Liver (tissue), 9 donors: ENCODE results near the gene TTC33. TPM values are rescaled to one million over a fixed set of nuclear protein-coding genes. Genes with fewer than 3 reads are reported as not detected.
"Not testable (repeated sequence)": the region's sequence is repeated elsewhere in the genome, so short reads cannot be mapped to it uniquely, and the experiment has no call there.

Experiments
- DNase-seq: peaks from one replicate; pipeline ENCODE4 v3.0.0-alpha.2; 2017; ENCODE audit warnings: low spot score
- H3K27ac ChIP-seq, 2 donors: one replicate each; pipeline ENCODE4 v1.7.0; 2013; ENCODE audit warnings: inconsistent platforms in 2 of 2, low read length in 2 of 2, control low read depth in 1 of 2, low read depth in 1 of 2, mild to moderate bottlenecking in 1 of 2
- H3K27me3 ChIP-seq, 4 donors: one replicate each; pipeline versions ENCODE4 v1.6.1 to v1.7.0; 2013; ENCODE audit warnings: low read length in 3 of 4, inconsistent platforms in 1 of 4, mild to moderate bottlenecking in 1 of 4, moderate library complexity in 1 of 4; ENCODE audit not compliant: control insufficient read depth in 4 of 4, insufficient read depth in 4 of 4
- H3K36me3 ChIP-seq, 4 donors: one replicate each; pipeline versions ENCODE4 v1.6.1 to v1.7.0; 2013; ENCODE audit warnings: low read length in 3 of 4, mild to moderate bottlenecking in 3 of 4, low read depth in 1 of 4, moderate library complexity in 1 of 4; ENCODE audit not compliant: control insufficient read depth in 4 of 4, insufficient read depth in 3 of 4
- H3K4me1 ChIP-seq, 4 donors: one replicate each; pipeline versions ENCODE4 v1.6.1 to v1.7.0; 2013; ENCODE audit warnings: low read length in 3 of 4, mild to moderate bottlenecking in 3 of 4, moderate library complexity in 1 of 4; ENCODE audit not compliant: control insufficient read depth in 4 of 4, insufficient read depth in 4 of 4
- H3K4me3 ChIP-seq, 3 donors: one replicate each; pipeline versions ENCODE4 v1.6.1 to v1.7.0; 2013; ENCODE audit warnings: low read length in 3 of 3, control low read depth in 1 of 3, low read depth in 1 of 3, mild to moderate bottlenecking in 1 of 3
- H3K9ac ChIP-seq, 2 donors: one replicate each; pipeline ENCODE4 v1.7.0; 2013; ENCODE audit warnings: low read length in 2 of 2, mild to moderate bottlenecking in 2 of 2, moderate library complexity in 2 of 2, control low read depth in 1 of 2, low read depth in 1 of 2
- H3K9me3 ChIP-seq, 4 donors: one replicate each; pipeline versions ENCODE4 v1.6.1 to v1.7.0; 2013; ENCODE audit warnings: low read length in 3 of 4; ENCODE audit not compliant: control insufficient read depth in 4 of 4
- EGR1 ChIP-seq, 2 donors: IDR thresholded peaks; 2 replicates each; pipeline ENCODE4 v1.6.1; 2016 to 2018; ENCODE audit warnings: antibody characterized with exemption in 2 of 2, low read depth in 2 of 2
- FOXA1 ChIP-seq: IDR thresholded peaks from 2 replicates; pipeline ENCODE4 v1.6.1; 2016; ENCODE audit warnings: antibody characterized with exemption
- FOXA2 ChIP-seq: IDR thresholded peaks from 2 replicates; pipeline ENCODE4 v1.6.1; 2016; ENCODE audit warnings: antibody characterized with exemption
- GABPA ChIP-seq, 2 donors: IDR thresholded peaks in 1 of 2; conservative IDR thresholded peaks in 1 of 2; 2 replicates each; pipeline ENCODE4 v1.6.1; 2016; ENCODE audit warnings: antibody characterized with exemption in 2 of 2, mild to moderate bottlenecking in 1 of 2, moderate library complexity in 1 of 2
- HNF4A ChIP-seq, 2 donors: conservative IDR thresholded peaks; 2 replicates each; pipeline ENCODE4 v1.6.1; 2016; ENCODE audit warnings: antibody characterized with exemption in 2 of 2, mild to moderate bottlenecking in 2 of 2
- HNF4G ChIP-seq: IDR thresholded peaks from 2 replicates; pipeline ENCODE4 v1.6.1; 2016; ENCODE audit warnings: antibody characterized with exemption
- JUND ChIP-seq, 2 donors: IDR thresholded peaks; 2 replicates each; pipeline ENCODE4 v1.6.1; 2016; ENCODE audit warnings: antibody characterized with exemption in 2 of 2
- NR2F2 ChIP-seq: IDR thresholded peaks from 2 replicates; pipeline ENCODE4 v1.6.1; 2016; ENCODE audit warnings: antibody characterized with exemption
- RAD21 ChIP-seq, 2 donors: IDR thresholded peaks; 2 replicates each; pipeline ENCODE4 v1.6.1; 2016; ENCODE audit warnings: antibody characterized with exemption in 2 of 2, mild to moderate bottlenecking in 2 of 2
- RXRA ChIP-seq, 2 donors: IDR thresholded peaks; 2 replicates each; pipeline ENCODE4 v1.6.1; 2017 to 2018; ENCODE audit warnings: antibody characterized with exemption in 2 of 2, mild to moderate bottlenecking in 1 of 2
- SP1 ChIP-seq: IDR thresholded peaks from 2 replicates; pipeline ENCODE4 v1.6.1; 2018; ENCODE audit warnings: antibody characterized with exemption, mild to moderate bottlenecking
- TAF1 ChIP-seq: conservative IDR thresholded peaks from 2 replicates; pipeline ENCODE4 v1.6.1; 2016; ENCODE audit warnings: antibody characterized with exemption, mild to moderate bottlenecking
- YY1 ChIP-seq: IDR thresholded peaks from 2 replicates; pipeline ENCODE4 v1.6.1; 2016; ENCODE audit warnings: antibody characterized with exemption, mild to moderate bottlenecking
- WGBS: extraction: QIAGEN DNeasy Blood & Tissue Kit; methylation state at CpG from one replicate; pipeline ENCODE4 v1.1.7; 2013; 5-methylcytosine and 5-hydroxymethylcytosine counted together
- polyA plus RNA-seq, 2 donors: library from polyadenylated mRNA; stranded (reverse) in 1 of 2; unstranded in 1 of 2; fragments of 200-250 nt in 1 of 2; fragments of >200 nt in 1 of 2; fragmentation: Nextera tagmentation in 1 of 2; extraction: Ambion mirVana in 1 of 2; gene quantifications; one replicate each; pipeline versions ENCODE4 v1.2.1 to v1.2.3, GENCODE V29; 2013 to 2015
- total RNA-seq, 2 donors: library from RNA; depleted of rRNA; stranded (reverse); fragments of >200 nt; gene quantifications; one replicate each; pipeline ENCODE4 v1.2.3, GENCODE V29; 2014
- TF ChIP-seq, protein P1 (sequence below): IDR thresholded peaks from 2 replicates; pipeline ENCODE4 v1.6.1; 2016; ENCODE audit warnings: antibody characterized with exemption
- TF ChIP-seq, protein P2 (sequence below): IDR thresholded peaks from 2 replicates; pipeline ENCODE4 v1.6.1; 2016; ENCODE audit warnings: antibody characterized with exemption
- TF ChIP-seq, protein P3 (sequence below): IDR thresholded peaks from 2 replicates; pipeline ENCODE4 v1.6.1; 2016; ENCODE audit warnings: antibody characterized with exemption, mild to moderate bottlenecking
- TF ChIP-seq, protein P4 (sequence below): fragments of 150-350 bp; IDR thresholded peaks from 2 replicates; pipeline ENCODE4 v1.5.1; 2017; ENCODE audit warnings: improper control_type of control experiment, low read depth, low read length; ENCODE audit not compliant: missing input control
- TF ChIP-seq, protein P5 (sequence below): IDR thresholded peaks from 2 replicates; pipeline ENCODE4 v1.6.1; 2016; ENCODE audit warnings: antibody characterized with exemption
- donor health status: healthy.
- donor health status: healthy.
- donor health status: healthy.
- donor health status: healthy.
- donor health status: healthy.

Gene TTC33
- total and polyA plus RNA-seq, 4 donors, result 4.3 to 12.0 (median 7.6) TPM

DNA sequence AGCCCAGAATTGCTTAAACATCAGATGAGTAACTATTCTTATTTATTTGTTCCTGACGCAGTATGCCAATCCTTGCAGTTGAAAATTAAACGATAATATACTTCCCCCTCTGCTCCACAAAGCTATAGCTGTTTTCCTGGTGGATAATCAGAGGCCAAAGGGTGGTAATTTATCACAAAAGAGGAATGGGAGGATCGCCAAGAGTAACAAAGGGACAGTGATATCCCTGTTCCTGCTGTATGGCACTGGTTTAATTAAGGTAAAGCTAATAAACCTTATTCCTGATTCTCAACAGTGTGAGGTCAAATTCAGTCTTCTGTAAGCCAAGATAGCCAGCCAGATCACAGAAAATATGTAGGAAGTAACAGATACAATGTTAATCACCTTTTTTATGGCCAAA is 109.5 kb downstream of the TTC33 start (continued):
- TF ChIP-seq, protein P1, sequence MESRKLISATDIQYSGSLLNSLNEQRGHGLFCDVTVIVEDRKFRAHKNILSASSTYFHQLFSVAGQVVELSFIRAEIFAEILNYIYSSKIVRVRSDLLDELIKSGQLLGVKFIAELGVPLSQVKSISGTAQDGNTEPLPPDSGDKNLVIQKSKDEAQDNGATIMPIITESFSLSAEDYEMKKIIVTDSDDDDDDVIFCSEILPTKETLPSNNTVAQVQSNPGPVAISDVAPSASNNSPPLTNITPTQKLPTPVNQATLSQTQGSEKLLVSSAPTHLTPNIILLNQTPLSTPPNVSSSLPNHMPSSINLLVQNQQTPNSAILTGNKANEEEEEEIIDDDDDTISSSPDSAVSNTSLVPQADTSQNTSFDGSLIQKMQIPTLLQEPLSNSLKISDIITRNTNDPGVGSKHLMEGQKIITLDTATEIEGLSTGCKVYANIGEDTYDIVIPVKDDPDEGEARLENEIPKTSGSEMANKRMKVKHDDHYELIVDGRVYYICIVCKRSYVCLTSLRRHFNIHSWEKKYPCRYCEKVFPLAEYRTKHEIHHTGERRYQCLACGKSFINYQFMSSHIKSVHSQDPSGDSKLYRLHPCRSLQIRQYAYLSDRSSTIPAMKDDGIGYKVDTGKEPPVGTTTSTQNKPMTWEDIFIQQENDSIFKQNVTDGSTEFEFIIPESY, result no peak
- TF ChIP-seq SP1 (no peak), GABPA (IDR thresholded peaks at IDR 0.05 in 1 of 2, conservative IDR thresholded peaks at IDR 0.05 in 1 of 2) (no peak), RAD21 (IDR thresholded peaks at IDR 0.05) (no peak), NR2F2 (no peak), HNF4A (conservative IDR thresholded peaks at IDR 0.05) (no peak), YY1 (no peak), FOXA1 (no peak)
- TF ChIP-seq, protein P2, sequence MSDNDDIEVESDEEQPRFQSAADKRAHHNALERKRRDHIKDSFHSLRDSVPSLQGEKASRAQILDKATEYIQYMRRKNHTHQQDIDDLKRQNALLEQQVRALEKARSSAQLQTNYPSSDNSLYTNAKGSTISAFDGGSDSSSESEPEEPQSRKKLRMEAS, result no peak

DNA sequence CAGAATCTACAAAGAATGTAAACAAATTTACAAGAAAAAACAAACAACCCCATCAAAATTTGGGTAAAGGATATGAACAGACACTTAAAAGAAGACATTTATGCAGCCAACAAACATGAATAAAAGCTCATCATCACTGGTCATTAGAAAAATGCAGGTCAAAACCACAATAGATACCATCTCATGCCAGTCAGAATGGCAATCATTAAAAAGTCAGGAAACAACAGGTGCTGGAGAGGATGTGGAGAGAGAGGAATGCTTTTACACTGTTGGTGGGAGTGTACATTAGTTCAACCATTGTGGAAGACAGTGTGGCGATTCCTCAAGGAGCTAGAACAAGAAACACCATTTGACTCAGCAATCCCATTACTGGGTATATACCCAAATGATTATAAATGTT is 116.2 kb downstream of the TTC33 start:
- WGBS, result 78% methylated on average over 1 of the region's 1 CpG
- not testable (repeated sequence) for H3K9me3 ChIP-seq, DNase-seq

DNA sequence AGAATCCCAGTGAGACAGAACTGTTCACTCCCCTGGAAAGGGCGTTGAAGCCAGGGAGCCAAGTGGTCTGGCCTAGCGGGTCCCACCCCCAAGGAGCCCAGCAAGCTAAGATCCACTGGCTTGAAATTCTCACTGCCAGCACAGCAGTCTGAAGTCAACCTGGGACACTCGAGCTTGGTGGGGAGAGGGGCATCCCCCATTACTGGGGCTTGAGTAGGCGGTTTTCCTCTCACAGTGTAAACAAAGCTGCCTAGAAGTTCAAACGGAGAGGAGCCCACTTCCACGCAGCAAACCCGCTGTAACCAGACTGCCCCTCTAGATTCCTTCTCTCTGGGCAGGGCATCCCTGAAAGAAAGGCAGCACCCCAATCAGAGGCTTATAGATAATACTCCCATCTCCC is 121.2 kb downstream of the TTC33 start:
- Histone ChIP-seq H3K9ac (no peak overlapping the region), H3K9me3 (no peaks in the 10 kb centered on the region), H3K27me3 (no peaks in the 10 kb centered on the region), H3K36me3 (no peaks in the 10 kb centered on the region), H3K4me1 (no peaks in the 10 kb centered on the region), H3K4me3 (no peak overlapping the region), H3K27ac (no peak overlapping the region)
- no peak for DNase-seq
- TF ChIP-seq YY1, result no peak
- TF ChIP-seq HNF4G, result no peak
- TF ChIP-seq JUND (IDR thresholded peaks at IDR 0.05), result no peak
- no peak for TF ChIP-seq SP1
- TF ChIP-seq, protein P1, result no peak
- no peak for TF ChIP-seq FOXA1
- TF ChIP-seq, protein P3, sequence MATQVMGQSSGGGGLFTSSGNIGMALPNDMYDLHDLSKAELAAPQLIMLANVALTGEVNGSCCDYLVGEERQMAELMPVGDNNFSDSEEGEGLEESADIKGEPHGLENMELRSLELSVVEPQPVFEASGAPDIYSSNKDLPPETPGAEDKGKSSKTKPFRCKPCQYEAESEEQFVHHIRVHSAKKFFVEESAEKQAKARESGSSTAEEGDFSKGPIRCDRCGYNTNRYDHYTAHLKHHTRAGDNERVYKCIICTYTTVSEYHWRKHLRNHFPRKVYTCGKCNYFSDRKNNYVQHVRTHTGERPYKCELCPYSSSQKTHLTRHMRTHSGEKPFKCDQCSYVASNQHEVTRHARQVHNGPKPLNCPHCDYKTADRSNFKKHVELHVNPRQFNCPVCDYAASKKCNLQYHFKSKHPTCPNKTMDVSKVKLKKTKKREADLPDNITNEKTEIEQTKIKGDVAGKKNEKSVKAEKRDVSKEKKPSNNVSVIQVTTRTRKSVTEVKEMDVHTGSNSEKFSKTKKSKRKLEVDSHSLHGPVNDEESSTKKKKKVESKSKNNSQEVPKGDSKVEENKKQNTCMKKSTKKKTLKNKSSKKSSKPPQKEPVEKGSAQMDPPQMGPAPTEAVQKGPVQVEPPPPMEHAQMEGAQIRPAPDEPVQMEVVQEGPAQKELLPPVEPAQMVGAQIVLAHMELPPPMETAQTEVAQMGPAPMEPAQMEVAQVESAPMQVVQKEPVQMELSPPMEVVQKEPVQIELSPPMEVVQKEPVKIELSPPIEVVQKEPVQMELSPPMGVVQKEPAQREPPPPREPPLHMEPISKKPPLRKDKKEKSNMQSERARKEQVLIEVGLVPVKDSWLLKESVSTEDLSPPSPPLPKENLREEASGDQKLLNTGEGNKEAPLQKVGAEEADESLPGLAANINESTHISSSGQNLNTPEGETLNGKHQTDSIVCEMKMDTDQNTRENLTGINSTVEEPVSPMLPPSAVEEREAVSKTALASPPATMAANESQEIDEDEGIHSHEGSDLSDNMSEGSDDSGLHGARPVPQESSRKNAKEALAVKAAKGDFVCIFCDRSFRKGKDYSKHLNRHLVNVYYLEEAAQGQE, result no peak
- TF ChIP-seq, protein P2, result no peak
- TF ChIP-seq FOXA2, result no peak
- TF ChIP-seq, protein P4, sequence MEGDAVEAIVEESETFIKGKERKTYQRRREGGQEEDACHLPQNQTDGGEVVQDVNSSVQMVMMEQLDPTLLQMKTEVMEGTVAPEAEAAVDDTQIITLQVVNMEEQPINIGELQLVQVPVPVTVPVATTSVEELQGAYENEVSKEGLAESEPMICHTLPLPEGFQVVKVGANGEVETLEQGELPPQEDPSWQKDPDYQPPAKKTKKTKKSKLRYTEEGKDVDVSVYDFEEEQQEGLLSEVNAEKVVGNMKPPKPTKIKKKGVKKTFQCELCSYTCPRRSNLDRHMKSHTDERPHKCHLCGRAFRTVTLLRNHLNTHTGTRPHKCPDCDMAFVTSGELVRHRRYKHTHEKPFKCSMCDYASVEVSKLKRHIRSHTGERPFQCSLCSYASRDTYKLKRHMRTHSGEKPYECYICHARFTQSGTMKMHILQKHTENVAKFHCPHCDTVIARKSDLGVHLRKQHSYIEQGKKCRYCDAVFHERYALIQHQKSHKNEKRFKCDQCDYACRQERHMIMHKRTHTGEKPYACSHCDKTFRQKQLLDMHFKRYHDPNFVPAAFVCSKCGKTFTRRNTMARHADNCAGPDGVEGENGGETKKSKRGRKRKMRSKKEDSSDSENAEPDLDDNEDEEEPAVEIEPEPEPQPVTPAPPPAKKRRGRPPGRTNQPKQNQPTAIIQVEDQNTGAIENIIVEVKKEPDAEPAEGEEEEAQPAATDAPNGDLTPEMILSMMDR, result no peak
- TF ChIP-seq RAD21 (IDR thresholded peaks at IDR 0.05), result no peak
- no peak for TF ChIP-seq NR2F2
- no peak for TF ChIP-seq HNF4A (conservative IDR thresholded peaks at IDR 0.05)
- no peak for TF ChIP-seq EGR1 (IDR thresholded peaks at IDR 0.05; ENCODE audit: low read depth in 2 of 2)
- TF ChIP-seq TAF1, result no peak
- TF ChIP-seq RXRA (IDR thresholded peaks at IDR 0.05), result no peak
- TF ChIP-seq, protein P5, sequence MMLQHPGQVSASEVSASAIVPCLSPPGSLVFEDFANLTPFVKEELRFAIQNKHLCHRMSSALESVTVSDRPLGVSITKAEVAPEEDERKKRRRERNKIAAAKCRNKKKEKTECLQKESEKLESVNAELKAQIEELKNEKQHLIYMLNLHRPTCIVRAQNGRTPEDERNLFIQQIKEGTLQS, result no peak
- no peak for TF ChIP-seq GABPA (IDR thresholded peaks at IDR 0.05 in 1 of 2, conservative IDR thresholded peaks at IDR 0.05 in 1 of 2)
- WGBS, result 75% methylated on average over 7 of the region's 7 CpGs

More for the DNA sequence above, 116.2 kb downstream of the TTC33 start:
- not testable (repeated sequence) for H3K27me3 ChIP-seq, H3K4me3 ChIP-seq, H3K36me3 ChIP-seq, H3K27ac ChIP-seq, H3K4me1 ChIP-seq, H3K9ac ChIP-seq
